Urothelium cell line (cell line): Measurements from ENCODE around the gene NOL9.
A peak's percentile ranks its signal among the peaks of the same experiment; 100 is the strongest.
"Not testable (repeated sequence)": the region's sequence is repeated elsewhere in the genome, so short reads cannot be mapped to it uniquely, and the experiment has no call there.

Experiments
- DNase-seq: peaks from one replicate; pipeline ENCODE4 v3.0.0; 2011; ENCODE audit warnings: low spot score, mixed read lengths
- FAIRE-seq: peaks from 2 replicates; lab custom pipeline; 2011; peaks lifted over from hg19 to GRCh38; lab: Jason Lieb, UNC

NOL9 gene

GRCh38 chr1:6554031-6554906, at the start of gene NOL9:
TSS of gene NOL9 (minus strand) at chr1:6554513. CDS start at chr1:6554502, 11 bp downstream.
- DNase-seq (peak; percentile 93), FAIRE-seq (no peak)

GRCh38 chr1:6603238-6603914, 49.1 kb upstream of the NOL9 start:
- FAIRE-seq (no peak), DNase-seq (no peak)

DNA sequence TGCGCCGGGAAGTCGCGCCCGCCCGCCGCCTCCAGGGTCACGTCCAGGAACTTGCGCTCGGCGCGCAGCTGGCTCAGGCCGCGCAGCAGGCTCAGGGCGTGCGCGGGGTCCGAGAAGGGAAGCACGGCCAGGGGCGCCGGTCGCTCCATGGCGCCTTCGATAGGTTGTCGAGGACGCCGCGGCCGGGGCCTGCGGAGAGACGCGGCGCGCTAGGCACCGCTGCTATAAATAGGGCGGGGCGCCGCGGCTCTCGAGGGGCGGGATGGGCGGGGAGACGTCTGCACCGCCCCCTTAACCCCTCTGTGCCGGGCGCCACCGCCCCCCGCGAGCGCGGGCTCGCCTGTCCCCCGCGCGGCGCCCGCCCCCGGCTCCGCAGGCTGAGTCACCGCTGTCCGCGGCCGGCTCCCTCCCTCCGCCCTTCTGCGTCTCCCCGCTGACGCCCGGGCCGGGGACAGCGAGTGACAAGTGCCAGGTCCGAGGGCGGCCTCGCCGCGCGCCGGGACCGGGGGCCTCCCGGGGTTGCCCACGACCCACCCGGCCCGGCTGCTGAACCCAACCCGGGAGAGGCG, 48.4 kb upstream of the NOL9 start, which contains the start of gene KLHL21:
TSS of gene KLHL21 (minus strand) at position 201 of the 569 bp plus-strand sequence. CDS start at position 149, 52 bp downstream.
- FAIRE-seq = no peak

GRCh38 chr1:6601923-6602668, 47.8 kb upstream of the NOL9 start:
- DNase-seq (no peak), FAIRE-seq (no peak)

More for the DNA sequence above, 48.4 kb upstream of the NOL9 start, which contains the start of gene KLHL21:
- peak; percentile 88 for DNase-seq

- no peak for FAIRE-seq
- peak; percentile 63 for DNase-seq
Observed at GRCh38 chr1:6601049-6601922, 47.0 kb upstream of the NOL9 start.

GRCh38 chr1:6600410-6601048, 46.2 kb upstream of the NOL9 start:
- FAIRE-seq = no peak
- no peak for DNase-seq

- not testable (repeated sequence) for DNase-seq, FAIRE-seq
Observed at GRCh38 chr1:6599991-6600390, 45.7 kb upstream of the NOL9 start.

DNA sequence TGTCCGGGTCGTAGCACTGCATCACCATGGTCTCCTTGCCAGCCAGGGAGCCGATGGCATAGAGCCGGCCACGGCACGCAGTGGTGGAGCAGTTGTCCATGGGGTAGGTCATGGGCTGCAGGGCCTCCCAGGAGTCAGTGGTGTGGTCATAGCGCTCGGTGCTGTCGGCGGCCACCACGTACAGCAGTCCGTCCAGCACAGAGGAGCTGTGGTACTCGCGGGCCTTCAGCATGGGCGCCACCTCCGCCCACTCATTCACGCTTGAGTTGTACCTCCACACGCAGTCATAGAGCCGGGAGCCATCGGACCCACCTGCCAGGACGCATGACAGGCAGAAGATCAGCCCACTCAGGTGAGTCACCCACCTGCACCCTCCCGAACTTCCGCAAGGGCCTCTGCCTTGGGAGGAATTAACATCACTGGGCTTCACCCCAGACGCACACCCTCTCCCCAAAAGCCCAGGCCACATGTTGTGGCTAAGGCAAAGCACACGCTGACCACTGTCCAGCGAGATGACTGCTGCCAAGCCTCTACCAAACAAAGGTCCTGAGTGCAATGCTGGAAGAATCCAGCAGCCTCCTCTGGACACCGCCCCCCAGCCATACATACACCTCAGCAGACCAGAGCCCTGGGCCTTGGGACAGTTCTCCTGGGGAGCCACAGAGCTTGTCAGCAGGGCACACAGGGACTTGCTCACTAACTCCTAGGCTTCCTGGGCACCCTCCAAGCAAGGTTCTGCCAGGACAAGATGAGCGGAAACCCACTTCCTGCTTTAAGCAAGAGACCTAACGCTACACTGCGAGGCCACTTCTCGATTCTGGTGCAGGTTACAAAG, 45.0 kb upstream of the NOL9 start:
- DNase-seq (no peak), FAIRE-seq (no peak)

DNA sequence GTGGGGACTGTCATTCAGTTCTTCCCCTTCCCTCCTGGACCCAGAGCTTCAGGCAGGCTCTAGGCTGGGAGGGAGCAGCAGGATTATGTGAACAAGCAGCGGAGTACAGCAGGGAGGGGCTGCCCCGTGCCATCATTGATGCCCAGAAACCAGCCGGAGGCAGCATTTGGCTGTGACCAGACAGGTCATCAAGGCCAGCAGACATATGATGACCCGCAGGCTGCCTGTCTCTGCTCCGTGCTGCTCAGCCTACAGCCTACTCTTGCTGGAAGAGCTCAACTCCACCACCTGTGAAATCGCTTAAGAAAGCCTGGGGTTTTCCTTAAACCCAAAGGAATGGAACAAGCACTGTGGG, 43.4 kb upstream of the NOL9 start:
- DNase-seq (no peak), FAIRE-seq (no peak)

GRCh38 chr1:6596886-6597776, 42.8 kb upstream of the NOL9 start:
- DNase-seq = no peak
- no peak for FAIRE-seq

DNA sequence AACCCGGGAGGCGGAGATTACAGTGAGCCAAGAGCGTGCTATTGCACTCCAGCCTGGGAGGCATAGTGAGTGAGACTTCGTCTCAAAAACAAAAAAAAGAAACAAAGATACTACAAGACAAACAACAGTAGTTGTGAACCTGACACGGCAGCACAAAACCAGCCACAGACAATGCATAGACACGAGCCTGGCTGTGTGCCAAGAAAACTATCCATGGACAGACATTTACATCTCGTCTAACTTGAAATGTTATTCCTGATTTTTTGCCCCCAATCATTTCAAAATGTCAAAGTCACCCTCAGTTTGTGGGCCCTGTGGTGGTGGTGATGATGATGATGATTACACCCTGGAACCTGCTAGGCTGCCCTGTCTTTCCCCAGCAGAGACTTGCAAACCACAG, 42.0 kb upstream of the NOL9 start:
- no peak for DNase-seq
- FAIRE-seq = no peak

- no peak for FAIRE-seq
- no peak for DNase-seq
Observed at GRCh38 chr1:6594977-6595740, 40.8 kb upstream of the NOL9 start.

- FAIRE-seq = no peak
Observed at GRCh38 chr1:6593810-6594209, 39.5 kb upstream of the NOL9 start.

GRCh38 chr1:6592865-6593593, 38.7 kb upstream of the NOL9 start:
- FAIRE-seq = no peak
- DNase-seq = no peak

More at GRCh38 chr1:6593810-6594209, 39.5 kb upstream of the NOL9 start:
- no peak for DNase-seq

GRCh38 chr1:6592441-6592840, 38.1 kb upstream of the NOL9 start:
- DNase-seq = no peak
- no peak for FAIRE-seq

GRCh38 chr1:6591644-6592043, 37.3 kb upstream of the NOL9 start:
- no peak for DNase-seq
- no peak for FAIRE-seq
